Measurements from ENCODE around the gene TOGARAM1. TPM values are rescaled to one million over a fixed set of nuclear protein-coding genes. Genes with fewer than 3 reads are reported as not detected.

Gene TOGARAM1
- total RNA-seq, 1 donor from 2014 or later: 11.3 TPM

- intact Hi-C loops (cut with micrococcal nuclease): loop anchor here (5.0 kb wide), 1 partner anchor 171 kb away; no protein-coding TSS in a partner anchor
Observed at GRCh38 chr14:45083617-45083975, 121.6 kb downstream of the TOGARAM1 start.

GRCh38 chr14:45083976-45084722 lies 122.2 kb downstream of the TOGARAM1 start, which contains the start of gene PRPF39:
TSS of gene PRPF39 (plus strand) at chr14:45084116. CDS start at chr14:45095240, 11,124 bp downstream.
- intact Hi-C loops (cut with micrococcal nuclease): loop anchor here (1.0 to 5.0 kb wide), 7 partner anchors 50 to 187 kb away; partner anchors contain the start of genes FKBP3, MIS18BP1 and TOGARAM1

GRCh38 chr14:45084946-45085346 lies 123.0 kb downstream of the TOGARAM1 start:
- intact Hi-C loops (cut with micrococcal nuclease): loop anchor here (1.0 to 5.0 kb wide), 7 partner anchors 49 to 188 kb away; partner anchors contain the start of genes FKBP3, MIS18BP1 and TOGARAM1

- intact Hi-C loops (cut with micrococcal nuclease): no loop called here
Observed at GRCh38 chr14:45089813-45090212, 127.8 kb downstream of the TOGARAM1 start.

- intact Hi-C loops (cut with micrococcal nuclease): no loop called here
Observed at GRCh38 chr14:45091710-45092109, 129.7 kb downstream of the TOGARAM1 start.

- intact Hi-C loops (cut with micrococcal nuclease): no loop called here
Observed at GRCh38 chr14:45094275-45094674, 132.3 kb downstream of the TOGARAM1 start.

- intact Hi-C loops (cut with micrococcal nuclease): no loop called here
Observed at GRCh38 chr14:45095143-45095542, 133.2 kb downstream of the TOGARAM1 start.

GRCh38 chr14:45096218-45096617 lies 134.2 kb downstream of the TOGARAM1 start:
- intact Hi-C loops (cut with micrococcal nuclease): no loop called here

GRCh38 chr14:45103806-45104205 lies 141.8 kb downstream of the TOGARAM1 start:
- intact Hi-C loops (cut with micrococcal nuclease): no loop called here

GRCh38 chr14:45104561-45104960 lies 142.6 kb downstream of the TOGARAM1 start:
- intact Hi-C loops (cut with micrococcal nuclease): no loop called here

GRCh38 chr14:45112896-45113781 lies 151.1 kb downstream of the TOGARAM1 start:
- intact Hi-C loops (cut with micrococcal nuclease): no loop called here

- intact Hi-C loops (cut with micrococcal nuclease): loop anchor here (1.0 kb wide), 1 partner anchor 20 kb away; the partner anchor contains the start of gene FKBP3
Observed at GRCh38 chr14:45114327-45114726, 152.3 kb downstream of the TOGARAM1 start.

GRCh38 chr14:45118594-45118993 lies 156.6 kb downstream of the TOGARAM1 start:
- intact Hi-C loops (cut with micrococcal nuclease): no loop called here

- intact Hi-C loops (cut with micrococcal nuclease): no loop called here
Observed at GRCh38 chr14:45120096-45120495, 158.1 kb downstream of the TOGARAM1 start.

- intact Hi-C loops (cut with micrococcal nuclease): no loop called here
Observed at GRCh38 chr14:45123271-45123670, 161.3 kb downstream of the TOGARAM1 start.

Other genes starting within 250 kb of the TOGARAM1 start
- 19.3 and 24.8 TPM in 2 replicates for gene KLHL28, start 243 bp upstream of the TOGARAM1 start, total RNA-seq
- 44.0 and 46.2 TPM in 2 replicates for gene PRPF39, start 121.9 kb downstream of the TOGARAM1 start, total RNA-seq
- gene FKBP3, start 172.3 kb downstream of the TOGARAM1 start, total RNA-seq: 51.3 and 53.2 TPM in 2 replicates
- gene FANCM, start 173.7 kb downstream of the TOGARAM1 start, total RNA-seq: 13.1 and 15.4 TPM in 2 replicates